PC-3 (cell line): ENCODE data around the gene KDM3A. TPM values are rescaled to one million over a fixed set of nuclear protein-coding genes. Genes with fewer than 3 reads are reported as not detected.
A peak's percentile ranks its signal among the peaks of the same experiment; 100 is the strongest.

Source experiments
- ATAC-seq: fragments of 200-7000 bp; cut with Tn5 transposase; 2 replicates; pipeline ENCODE4 v1.9.1; 2020; ENCODE audit warnings: mild to moderate bottlenecking, moderate library complexity
- BruUV-seq: library from RNA; stranded (reverse); fragments of 400-500 nt; replicated peaks from 2 replicates; lab custom pipeline; 2021; lab: Mats Ljungman, UMichigan
- CTCF ChIA-PET: fragments of 300-600 bp; sonication (Branson Sonifier 250); formaldehyde crosslinking; loops from one replicate; lab custom pipeline; 2022; ENCODE audit warnings: antibody characterized with exemption; lab: Charles Lee
- POLR2A ChIA-PET: fragments of 300-600 bp; sonication (Branson Sonifier 250); formaldehyde crosslinking; loops from one replicate; lab custom pipeline; 2022; ENCODE audit warnings: antibody characterized with exemption; ENCODE audit not compliant: unreplicated experiment; lab: Charles Lee
- DNase-seq: peaks from one replicate; pipeline ENCODE4 v3.0.0-alpha.2; 2015
- H2AFZ ChIP-seq: fragments of 300-600 bp; sonication (generic); 2 replicates; pipeline ENCODE4 v1.6.0; 2016; ENCODE audit warnings: antibody characterized with exemption, low read length
- H3F3A ChIP-seq: fragments of 300-600 bp; sonication (generic); one replicate; pipeline ENCODE4 v1.6.0; 2017; ENCODE audit warnings: antibody characterized with exemption, low read length, control low read depth, mild to moderate bottlenecking; ENCODE audit not compliant: unreplicated experiment
- H3K27ac ChIP-seq: fragments of 300-600 bp; sonication (generic); 2 replicates; pipeline ENCODE4 v1.5.1; 2016; ENCODE audit warnings: mild to moderate bottlenecking, low read length
- H3K27me3 ChIP-seq: fragments of 300-600 bp; sonication (generic); 2 replicates; pipeline ENCODE4 v1.6.1; 2016; ENCODE audit warnings: low read length, mixed read lengths
- H3K36me3 ChIP-seq: fragments of 300-600 bp; sonication (generic); 2 replicates; pipeline ENCODE4 v1.6.1; 2016; ENCODE audit warnings: low read depth, mixed run types, low read length, mixed read lengths
- H3K4me1 ChIP-seq: fragments of 300-600 bp; sonication (generic); 2 replicates; pipeline ENCODE4 v1.5.1; 2016; ENCODE audit warnings: low read length; ENCODE audit not compliant: insufficient read depth
- H3K4me2 ChIP-seq: fragments of 300-600 bp; sonication (generic); 2 replicates; pipeline ENCODE4 v1.6.0; 2016; ENCODE audit warnings: low read length
- H3K4me3 ChIP-seq: fragments of 300-600 bp; sonication (generic); 2 replicates; pipeline ENCODE4 v1.5.1; 2016; ENCODE audit warnings: mild to moderate bottlenecking, low read length, mixed read lengths
- H3K79me2 ChIP-seq: fragments of 300-600 bp; sonication (generic); 2 replicates; pipeline ENCODE4 v1.6.1; 2017; ENCODE audit warnings: low read length, mixed read lengths
- H3K9ac ChIP-seq: fragments of 300-600 bp; sonication (generic); 2 replicates; pipeline ENCODE4 v1.6.0; 2016; ENCODE audit warnings: mild to moderate bottlenecking, low read length
- H3K9me2 ChIP-seq: fragments of 300-600 bp; sonication (generic); replicated peaks from 2 replicates; pipeline ENCODE4 v1.6.1; 2016; ENCODE audit warnings: mixed run types, low read length, mixed read lengths
- H3K9me3 ChIP-seq: fragments of 300-600 bp; sonication (generic); 2 replicates; pipeline ENCODE4 v1.6.1; 2016; ENCODE audit warnings: low read length, mixed read lengths
- H4K20me1 ChIP-seq: fragments of 300-600 bp; sonication (generic); 2 replicates; pipeline ENCODE4 v1.6.1; 2016; ENCODE audit warnings: low read length, mixed read lengths
- EZH2 ChIP-seq: fragments of 300-600 bp; sonication (generic); IDR thresholded peaks from one replicate; pipeline ENCODE4 v1.6.1; 2017; ENCODE audit warnings: antibody characterized with exemption, mild to moderate bottlenecking, low read length; ENCODE audit not compliant: unreplicated experiment
- EZH2phosphoT487 ChIP-seq: fragments of 300-600 bp; sonication (generic); IDR thresholded peaks from 2 replicates; pipeline ENCODE4 v1.6.1; 2018; ENCODE audit warnings: mild to moderate bottlenecking, antibody characterized with exemption, low read length, borderline replicate concordance
- intact Hi-C: fragments of 100-400 bp; cut with micrococcal nuclease; formaldehyde crosslinking; loops from 2 replicates; pipeline ENCODE4 v1.9.0; 2023
- total RNA-seq: library from RNA; depleted of rRNA; stranded (reverse); fragments of >200 nt; gene quantifications from 2 replicates; pipeline ENCODE4 v1.2.3, GENCODE V29; 2014
- TF ChIP-seq, protein P1 (sequence below): fragments of 300-600 bp; sonication (generic); conservative IDR thresholded peaks from 2 replicates; pipeline ENCODE4 v1.5.1; 2017; ENCODE audit warnings: antibody characterized with exemption, low read depth, mild to moderate bottlenecking, low read length

Gene KDM3A
- total RNA-seq, 1 experiment from 2014 or later, result 32.2 TPM

DNA sequence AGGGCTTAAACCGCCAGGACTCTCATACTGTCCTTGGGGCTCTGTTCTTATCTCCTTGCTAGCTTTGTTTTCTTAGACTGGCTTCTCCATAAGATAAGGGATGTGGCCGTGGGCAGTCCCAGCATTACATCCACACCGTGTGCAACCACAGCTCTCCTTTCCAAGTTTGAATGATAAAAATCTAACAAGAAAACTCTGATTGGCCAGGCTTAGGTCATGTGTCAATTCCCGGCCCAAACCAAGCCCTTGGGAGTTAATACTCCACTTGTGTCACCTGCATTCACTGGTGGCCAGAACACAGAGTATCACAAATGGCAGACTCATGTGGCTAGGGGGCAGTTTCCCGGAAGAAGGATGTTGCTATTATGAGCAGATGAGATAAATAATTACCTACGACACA, 43.2 kb upstream of the KDM3A start:
- Histone ChIP-seq H3K4me2 (no peak overlapping the region), H4K20me1 (no peaks in the 10 kb centered on the region), H3K27ac (no peak overlapping the region), H3K4me3 (no peak overlapping the region), H3K79me2 (no peaks in the 10 kb centered on the region), H3K36me3 (no peaks in the 10 kb centered on the region), H3K9me3 (no peaks in the 10 kb centered on the region), H3K9ac (no peak overlapping the region), H3K4me1 (peaks cover 13% of the 10 kb centered on the region), H2AFZ (0 out of 2 replicates have a peak overlapping the region, but pooled peaks have one; percentile 26), H3K9me2 (no peaks in the 10 kb centered on the region), H3F3A (no peaks in the 10 kb centered on the region), H3K27me3 (no peaks in the 10 kb centered on the region)
- no TSS peak for BruUV-seq
- no peak for TF ChIP-seq EZH2
- TF ChIP-seq, protein P1, sequence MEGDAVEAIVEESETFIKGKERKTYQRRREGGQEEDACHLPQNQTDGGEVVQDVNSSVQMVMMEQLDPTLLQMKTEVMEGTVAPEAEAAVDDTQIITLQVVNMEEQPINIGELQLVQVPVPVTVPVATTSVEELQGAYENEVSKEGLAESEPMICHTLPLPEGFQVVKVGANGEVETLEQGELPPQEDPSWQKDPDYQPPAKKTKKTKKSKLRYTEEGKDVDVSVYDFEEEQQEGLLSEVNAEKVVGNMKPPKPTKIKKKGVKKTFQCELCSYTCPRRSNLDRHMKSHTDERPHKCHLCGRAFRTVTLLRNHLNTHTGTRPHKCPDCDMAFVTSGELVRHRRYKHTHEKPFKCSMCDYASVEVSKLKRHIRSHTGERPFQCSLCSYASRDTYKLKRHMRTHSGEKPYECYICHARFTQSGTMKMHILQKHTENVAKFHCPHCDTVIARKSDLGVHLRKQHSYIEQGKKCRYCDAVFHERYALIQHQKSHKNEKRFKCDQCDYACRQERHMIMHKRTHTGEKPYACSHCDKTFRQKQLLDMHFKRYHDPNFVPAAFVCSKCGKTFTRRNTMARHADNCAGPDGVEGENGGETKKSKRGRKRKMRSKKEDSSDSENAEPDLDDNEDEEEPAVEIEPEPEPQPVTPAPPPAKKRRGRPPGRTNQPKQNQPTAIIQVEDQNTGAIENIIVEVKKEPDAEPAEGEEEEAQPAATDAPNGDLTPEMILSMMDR, result no peak
- no peak for TF ChIP-seq EZH2phosphoT487
- ATAC-seq, result no peak
- CTCF ChIA-PET, result no interaction called here
- intact Hi-C loops, result loop anchor here (2.0 to 10.0 kb wide), 3 partner anchors 44 to 223 kb away; partner anchors contain the start of gene KDM3A
- DNase-seq, result no peak
- POLR2A ChIA-PET, result no interaction called here

DNA sequence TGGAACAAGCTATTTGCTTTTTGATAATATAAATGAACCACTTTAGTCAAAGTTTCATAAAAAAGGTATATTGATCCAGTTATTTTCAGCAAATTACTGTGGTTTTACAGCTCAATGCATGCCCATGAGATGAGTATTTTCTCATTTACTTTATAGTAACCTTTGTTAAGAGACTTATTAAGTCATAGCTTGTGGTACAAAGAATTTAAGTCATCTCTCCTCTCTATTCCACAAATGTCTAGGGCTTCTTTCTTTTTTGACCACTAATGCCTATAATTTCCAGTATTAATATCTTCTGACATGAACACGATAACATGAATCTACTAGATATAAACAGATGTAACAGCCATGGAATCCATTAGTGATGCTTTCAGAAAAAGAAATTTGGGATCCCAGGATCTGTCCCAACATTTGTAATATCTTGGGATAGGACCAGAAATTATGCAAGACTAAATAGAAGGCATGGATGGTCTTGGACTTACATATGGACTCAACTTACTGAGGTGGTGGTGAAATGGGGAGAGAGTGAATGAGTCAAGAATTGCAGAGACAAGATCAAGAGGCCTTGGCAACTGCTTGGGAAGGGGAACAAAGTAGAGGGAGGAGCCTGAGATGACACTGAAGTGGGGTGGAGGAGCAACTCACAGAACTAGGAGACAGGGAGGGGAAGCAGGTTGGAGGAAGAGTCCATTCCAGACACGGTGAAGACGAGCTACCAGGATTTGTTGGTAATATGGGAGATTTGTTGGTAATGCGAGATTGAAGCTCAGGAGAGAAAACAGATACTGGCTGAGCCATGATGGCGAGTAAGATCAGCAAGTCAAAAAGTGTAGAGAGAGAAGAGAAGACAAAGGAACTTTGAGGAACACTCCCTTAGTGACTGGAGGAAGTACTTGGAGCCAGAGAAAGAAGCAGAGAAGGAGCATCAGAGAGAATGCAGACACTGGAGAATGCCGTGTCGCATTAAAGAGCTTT, 42.4 kb upstream of the KDM3A start:
- no peaks in the 10 kb centered on the region for H3K27me3 ChIP-seq
- no peaks in the 10 kb centered on the region for H3K36me3 ChIP-seq
- intact Hi-C loops, result loop anchor here (5.0 to 10.0 kb wide), 2 partner anchors 44 to 96 kb away; partner anchors contain the start of gene KDM3A
- H3K9me2 ChIP-seq, result no peaks in the 10 kb centered on the region
- peaks cover 5% of the 10 kb centered on the region for H3K4me1 ChIP-seq
- H3K9ac ChIP-seq, result no peak overlapping the region
- CTCF ChIA-PET, result no interaction called here
- no peaks in the 10 kb centered on the region for H4K20me1 ChIP-seq
- no peaks in the 10 kb centered on the region for H3K79me2 ChIP-seq
- no peaks in the 10 kb centered on the region for H3K9me3 ChIP-seq
- no peak for ATAC-seq
- POLR2A ChIA-PET, result no interaction called here
- H3F3A ChIP-seq, result no peaks in the 10 kb centered on the region
- no peak for TF ChIP-seq EZH2phosphoT487
- BruUV-seq, result no TSS peak
- H2AFZ ChIP-seq, result no peak overlapping the region
- DNase-seq, result no peak
- no peak overlapping the region for H3K4me2 ChIP-seq
- no peak overlapping the region for H3K4me3 ChIP-seq
- H3K27ac ChIP-seq, result no peak overlapping the region

DNA sequence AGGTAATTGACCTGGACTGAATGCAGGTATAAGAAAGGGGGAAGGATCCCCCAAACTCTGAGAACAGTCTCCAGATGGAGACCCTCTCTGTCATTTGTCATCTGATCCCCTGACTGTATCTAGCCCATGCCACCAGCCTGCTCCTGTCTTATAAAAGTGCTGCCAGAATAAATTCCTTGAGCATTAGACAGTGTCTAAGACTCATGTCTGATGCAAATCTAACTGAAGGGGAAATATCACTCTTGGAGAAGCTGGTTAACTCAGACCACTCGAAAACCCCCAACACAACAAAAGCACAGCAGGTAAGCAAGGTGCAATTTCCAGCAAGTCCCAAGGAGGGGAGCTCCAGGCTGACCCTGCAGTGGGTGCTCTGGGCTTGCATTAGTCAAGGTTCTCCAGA, 40.9 kb upstream of the KDM3A start:
- Histone ChIP-seq H3K9me3 (no peaks in the 10 kb centered on the region), H3K9ac (no peak overlapping the region), H3K4me2 (no peak overlapping the region), H2AFZ (no peak overlapping the region), H3K4me1 (no peaks in the 10 kb centered on the region), H3K27ac (no peak overlapping the region), H3K36me3 (no peaks in the 10 kb centered on the region), H4K20me1 (no peaks in the 10 kb centered on the region), H3F3A (no peaks in the 10 kb centered on the region), H3K4me3 (no peak overlapping the region), H3K27me3 (no peaks in the 10 kb centered on the region), H3K79me2 (no peaks in the 10 kb centered on the region), H3K9me2 (no peaks in the 10 kb centered on the region)
- DNase-seq, result peak; percentile 6
- ChIA-PET POLR2A (interaction anchor here (0.6 kb wide), 1 partner anchor 18 kb away, joined by 26 read pairs; no protein-coding TSS in a partner anchor), CTCF (no interaction called here)
- no peak for ATAC-seq
- TF ChIP-seq, protein P1, result no peak
- TF ChIP-seq EZH2 (no peak), EZH2phosphoT487 (no peak)
- no TSS peak for BruUV-seq
- intact Hi-C loops, result no loop called here
